ENCODE data around the gene OR6Q1. TPM values are rescaled to one million over a fixed set of nuclear protein-coding genes. Genes with fewer than 3 reads are reported as not detected.

OR6Q1 gene
- total RNA-seq, 1 donor from 2014 or later = not detected

GRCh38 chr11:58027341-58027740 lies 3.4 kb upstream of the OR6Q1 start:
- TF ChIP-seq EZH2phosphoT487 (IDR thresholded peaks at IDR 0.05) (no peak), CTCF (IDR thresholded peaks at IDR 0.05) (no peak)
- Histone ChIP-seq H3K4me1 (no peaks in the 10 kb centered on the region), H3K36me3 (no peaks in the 10 kb centered on the region), H3F3A (ENCODE audit: low read depth) (no peaks in the 10 kb centered on the region), H3K27ac (no peak overlapping the region), H3K27me3 (no peaks in the 10 kb centered on the region), H3K4me3 (no peak overlapping the region), H3K9me3 (ENCODE audit: low read depth) (no peaks in the 10 kb centered on the region), H3K4me2 (no peak overlapping the region), H2AFZ (replicated peaks) (no peak overlapping the region), H4K20me1 (ENCODE audit: low read depth) (no peaks in the 10 kb centered on the region), H3K9ac (no peak overlapping the region), H3K79me2 (ENCODE audit: low read depth) (no peaks in the 10 kb centered on the region)
- peaks cover 4% of the 10 kb centered on the region for H3K27me3 Mint-ChIP-seq (ENCODE audit: insufficient read depth, low read depth)
- H3K9me3 Mint-ChIP-seq = no peaks in the 10 kb centered on the region
- H3K27ac Mint-ChIP-seq = no peak overlapping the region
- no peaks in the 10 kb centered on the region for H3K36me3 Mint-ChIP-seq
- H3K4me3 Mint-ChIP-seq = no peak overlapping the region
- H3K4me1 Mint-ChIP-seq = no peaks in the 10 kb centered on the region
- no peak for DNase-seq (ENCODE audit: low spot score)

- Mint-ChIP-seq H3K27me3 (ENCODE audit: insufficient read depth, low read depth) (peaks cover 4% of the 10 kb centered on the region), H3K27ac (no peak overlapping the region), H3K9me3 (no peaks in the 10 kb centered on the region), H3K4me3 (no peak overlapping the region), H3K4me1 (no peaks in the 10 kb centered on the region), H3K36me3 (no peaks in the 10 kb centered on the region)
- no peak overlapping the region for H3K27ac ChIP-seq
- H3K36me3 ChIP-seq = no peaks in the 10 kb centered on the region
- H3K4me3 ChIP-seq = no peak overlapping the region
- H2AFZ ChIP-seq (replicated peaks) = no peak overlapping the region
- TF ChIP-seq EZH2phosphoT487 (IDR thresholded peaks at IDR 0.05) = no peak
- TF ChIP-seq EZH2 (IDR thresholded peaks at IDR 0.05) = no peak
- no peak for TF ChIP-seq CTCF (IDR thresholded peaks at IDR 0.05)
- H3K9me3 ChIP-seq (ENCODE audit: low read depth) = no peaks in the 10 kb centered on the region
- no peaks in the 10 kb centered on the region for H3K79me2 ChIP-seq (ENCODE audit: low read depth)
- H4K20me1 ChIP-seq (ENCODE audit: low read depth) = no peaks in the 10 kb centered on the region
- no peaks in the 10 kb centered on the region for H3K27me3 ChIP-seq
- DNase-seq (ENCODE audit: low spot score) = no peak
- no peak overlapping the region for H3K9ac ChIP-seq
- no peak overlapping the region for H3K4me2 ChIP-seq
- H3K4me1 ChIP-seq = no peaks in the 10 kb centered on the region
- no peaks in the 10 kb centered on the region for H3F3A ChIP-seq (ENCODE audit: low read depth)
Measured at GRCh38 chr11:58028687-58029411, 1.9 kb upstream of the OR6Q1 start.

- peaks cover 4% of the 10 kb centered on the region for H3K27me3 Mint-ChIP-seq (ENCODE audit: insufficient read depth, low read depth)
- no peak for DNase-seq (ENCODE audit: low spot score)
- Histone ChIP-seq H3K4me1 (no peaks in the 10 kb centered on the region), H3K4me3 (no peak overlapping the region), H3F3A (ENCODE audit: low read depth) (no peaks in the 10 kb centered on the region), H3K36me3 (no peaks in the 10 kb centered on the region), H3K4me2 (no peak overlapping the region), H3K79me2 (ENCODE audit: low read depth) (no peaks in the 10 kb centered on the region), H4K20me1 (ENCODE audit: low read depth) (no peaks in the 10 kb centered on the region), H3K27me3 (no peaks in the 10 kb centered on the region), H3K9me3 (ENCODE audit: low read depth) (no peaks in the 10 kb centered on the region), H3K9ac (no peak overlapping the region), H3K27ac (no peak overlapping the region), H2AFZ (replicated peaks) (no peak overlapping the region)
- no peak overlapping the region for H3K4me3 Mint-ChIP-seq
- no peaks in the 10 kb centered on the region for H3K4me1 Mint-ChIP-seq
- H3K27ac Mint-ChIP-seq = no peak overlapping the region
- no peaks in the 10 kb centered on the region for H3K9me3 Mint-ChIP-seq
- TF ChIP-seq EZH2 (IDR thresholded peaks at IDR 0.05) = no peak
- no peak for TF ChIP-seq EZH2phosphoT487 (IDR thresholded peaks at IDR 0.05)
- TF ChIP-seq CTCF (IDR thresholded peaks at IDR 0.05) = no peak
- H3K36me3 Mint-ChIP-seq = no peaks in the 10 kb centered on the region
Measured at GRCh38 chr11:58034471-58034870, 3.7 kb downstream of the OR6Q1 start.

Measured in neural progenitor cell (in vitro differentiated cells).